DND-41 (cell line): ENCODE data around the gene ZNF235.

Experiments
- EZH2 ChIP-seq: IDR thresholded peaks from 3 replicates; pipeline ENCODE4 v1.6.1; 2012; ENCODE audit warnings: borderline replicate concordance, low read depth, mild to moderate bottlenecking, moderate library complexity, low read length, inconsistent platforms; ENCODE audit not compliant: severe bottlenecking
- TF ChIP-seq, protein P1 (sequence below): IDR thresholded peaks from 2 replicates; pipeline ENCODE4 v1.5.1; 2012; ENCODE audit warnings: borderline replicate concordance, low read length, moderate library complexity, mild to moderate bottlenecking; ENCODE audit not compliant: poor library complexity, severe bottlenecking; ENCODE audit errors: extremely low read depth

DNA sequence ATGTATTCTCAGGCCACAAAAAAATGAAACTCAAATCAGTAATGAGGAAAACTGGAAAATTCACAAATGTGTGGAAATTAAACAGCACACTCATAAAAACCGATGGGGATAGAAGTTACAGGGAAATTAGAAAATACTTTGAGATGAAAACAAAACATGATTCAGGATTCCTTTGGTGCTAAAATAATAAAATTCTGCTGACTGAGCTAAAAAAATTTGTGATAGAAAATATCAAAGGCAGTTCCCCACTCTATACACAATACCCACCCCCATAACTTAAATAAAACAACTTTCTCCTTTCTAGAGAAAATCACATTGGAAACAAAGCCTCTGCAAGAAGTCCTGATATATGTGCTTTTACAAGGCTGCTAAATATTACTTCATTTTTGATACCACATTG is 46.7 kb downstream of the ZNF235 start:
- TF ChIP-seq EZH2: no peak
- TF ChIP-seq, protein P1, sequence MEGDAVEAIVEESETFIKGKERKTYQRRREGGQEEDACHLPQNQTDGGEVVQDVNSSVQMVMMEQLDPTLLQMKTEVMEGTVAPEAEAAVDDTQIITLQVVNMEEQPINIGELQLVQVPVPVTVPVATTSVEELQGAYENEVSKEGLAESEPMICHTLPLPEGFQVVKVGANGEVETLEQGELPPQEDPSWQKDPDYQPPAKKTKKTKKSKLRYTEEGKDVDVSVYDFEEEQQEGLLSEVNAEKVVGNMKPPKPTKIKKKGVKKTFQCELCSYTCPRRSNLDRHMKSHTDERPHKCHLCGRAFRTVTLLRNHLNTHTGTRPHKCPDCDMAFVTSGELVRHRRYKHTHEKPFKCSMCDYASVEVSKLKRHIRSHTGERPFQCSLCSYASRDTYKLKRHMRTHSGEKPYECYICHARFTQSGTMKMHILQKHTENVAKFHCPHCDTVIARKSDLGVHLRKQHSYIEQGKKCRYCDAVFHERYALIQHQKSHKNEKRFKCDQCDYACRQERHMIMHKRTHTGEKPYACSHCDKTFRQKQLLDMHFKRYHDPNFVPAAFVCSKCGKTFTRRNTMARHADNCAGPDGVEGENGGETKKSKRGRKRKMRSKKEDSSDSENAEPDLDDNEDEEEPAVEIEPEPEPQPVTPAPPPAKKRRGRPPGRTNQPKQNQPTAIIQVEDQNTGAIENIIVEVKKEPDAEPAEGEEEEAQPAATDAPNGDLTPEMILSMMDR: no peak
